ENCODE measurements around the gene SPEM1. TPM values are rescaled to one million over a fixed set of nuclear protein-coding genes. Genes with fewer than 3 reads are reported as not detected.

SPEM1 gene, protein sequence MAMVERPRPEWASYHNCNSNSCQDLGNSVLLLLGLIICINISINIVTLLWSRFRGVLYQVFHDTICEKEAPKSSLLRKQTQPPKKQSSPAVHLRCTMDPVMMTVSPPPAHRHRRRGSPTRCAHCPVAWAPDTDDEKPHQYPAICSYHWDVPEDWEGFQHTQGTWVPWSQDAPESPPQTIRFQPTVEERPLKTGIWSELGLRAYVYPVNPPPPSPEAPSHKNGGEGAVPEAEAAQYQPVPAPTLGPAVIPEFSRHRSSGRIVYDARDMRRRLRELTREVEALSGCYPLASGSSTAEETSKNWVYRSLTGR
- total RNA-seq = not detected in 2 replicates

DNA sequence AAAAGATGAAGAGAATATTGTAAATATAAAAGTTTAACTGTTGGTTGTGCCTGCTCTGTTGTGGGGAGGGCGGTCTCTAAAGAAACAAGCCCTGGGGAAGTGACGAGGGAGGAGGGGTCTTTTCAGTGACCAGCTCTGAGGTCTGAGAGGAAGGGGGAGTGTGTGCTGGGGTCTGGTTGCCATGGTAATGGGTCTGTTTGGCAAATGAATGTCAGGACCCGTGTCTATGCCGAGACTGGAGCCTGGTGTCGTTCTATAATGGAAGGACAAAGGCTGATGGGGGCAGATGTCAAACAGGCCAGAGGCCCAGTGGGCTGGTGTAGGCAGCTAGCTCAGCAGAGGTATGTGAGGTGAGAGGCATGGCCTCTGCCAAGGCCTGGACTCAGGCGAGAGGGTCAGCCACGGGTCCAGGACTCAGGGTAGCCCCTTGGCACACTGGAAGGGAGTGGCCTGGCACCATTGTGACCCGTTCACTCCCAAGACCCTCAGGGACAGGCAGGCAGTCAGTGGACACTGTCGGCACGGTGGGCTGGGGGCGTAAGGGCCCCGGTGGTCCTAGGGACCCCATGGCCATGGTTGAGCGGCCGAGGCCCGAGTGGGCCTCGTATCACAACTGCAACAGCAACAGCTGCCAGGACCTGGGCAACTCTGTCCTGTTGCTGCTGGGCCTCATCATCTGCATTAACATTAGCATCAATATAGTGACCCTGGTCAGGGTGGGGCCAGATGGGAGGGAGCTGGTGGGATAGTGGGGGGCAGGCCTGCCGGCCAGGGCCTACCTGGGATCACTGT is at the start of gene SPEM1:
SPEM1 (plus strand) TSS at position 506 of the 792 bp plus-strand sequence; CDS start at position 567, 61 bp downstream.

DNA sequence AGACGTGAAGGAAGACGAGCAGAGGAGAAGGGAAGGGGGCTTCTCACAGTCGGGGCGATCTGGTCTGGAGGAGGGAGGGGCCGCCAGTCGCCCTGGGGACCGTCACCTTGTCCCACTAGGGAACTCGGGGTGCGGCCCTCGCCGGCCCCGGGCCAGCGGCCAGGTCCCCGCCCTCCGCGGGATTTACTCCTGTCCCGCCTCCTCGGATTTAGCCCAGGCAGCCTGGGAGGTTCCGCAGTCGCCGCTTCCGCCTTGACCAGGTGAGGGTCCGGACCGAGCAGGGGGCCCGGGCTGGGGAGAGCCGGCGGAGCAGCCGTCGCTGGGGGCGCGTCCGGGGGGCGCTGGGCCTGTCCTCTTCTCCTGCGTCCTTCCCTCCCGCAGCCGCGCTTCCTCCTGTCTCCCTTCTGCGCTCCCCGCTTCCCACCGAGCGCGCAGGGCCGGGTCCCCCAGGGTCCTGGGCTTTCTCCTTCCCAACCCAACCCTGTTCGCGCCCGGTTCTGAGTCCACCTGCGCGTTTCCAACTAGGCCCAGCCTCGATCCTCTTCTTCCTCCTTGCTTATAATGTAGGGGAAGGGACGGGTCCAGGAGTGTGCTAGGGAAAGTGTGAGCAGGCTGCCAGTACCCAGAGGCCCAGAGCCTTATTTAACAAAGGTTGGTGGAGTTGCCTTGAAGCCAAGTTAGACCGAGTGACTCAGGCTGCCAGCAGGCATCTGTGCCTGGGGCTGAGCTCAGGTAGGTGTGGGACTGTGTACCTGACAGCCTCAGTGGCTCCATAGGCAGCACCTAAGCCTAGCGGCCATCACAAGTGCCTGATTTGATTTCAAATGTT is 39.1 kb upstream of the SPEM1 start, which contains the start of gene TNK1:
TNK1 (plus strand) TSS at position 235 of the 829 bp plus-strand sequence. CDS start 1,838 bp downstream, outside the sequence.

DNA sequence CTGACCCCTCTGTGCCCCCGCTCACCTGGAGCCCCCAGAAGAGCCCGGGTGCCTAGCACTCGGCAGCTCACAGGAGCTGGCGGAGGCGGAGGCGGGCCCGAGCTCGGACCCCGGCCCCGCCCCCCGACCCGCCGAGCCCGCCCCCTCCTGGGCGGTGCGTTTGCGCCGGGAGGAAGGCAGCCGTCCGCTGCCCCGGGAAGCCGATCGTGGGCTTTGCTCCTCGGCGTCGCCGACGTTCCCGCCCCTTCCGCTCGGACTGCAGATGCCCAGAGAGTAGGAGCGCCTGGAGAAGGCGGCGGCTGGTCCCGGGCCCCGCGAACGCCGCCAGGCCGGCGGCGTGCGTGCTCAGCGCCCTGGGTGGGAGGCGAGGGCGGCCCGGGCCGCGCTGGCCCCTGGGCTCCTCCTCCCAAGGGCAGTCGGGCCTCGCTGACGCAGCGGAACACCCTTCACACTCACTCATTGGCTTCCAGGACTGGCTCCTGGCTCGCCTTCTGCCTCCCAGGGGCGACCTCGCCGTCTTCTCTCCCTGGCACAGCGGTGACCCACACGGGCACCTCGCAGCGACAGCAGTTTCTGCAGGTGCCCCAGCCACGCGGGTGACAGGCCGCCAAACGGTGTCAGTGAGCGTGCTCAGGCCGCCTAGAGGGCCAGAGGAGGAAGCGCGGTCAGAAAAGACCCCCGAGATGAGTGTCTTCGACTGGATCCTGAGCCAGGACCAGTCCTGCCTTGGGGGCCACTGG is 25.5 kb upstream of the SPEM1 start, which contains the start of gene PLSCR3:
PLSCR3 (minus strand) TSS at position 74 of the 740 bp plus-strand sequence. CDS start 415 bp downstream, outside the sequence.

DNA sequence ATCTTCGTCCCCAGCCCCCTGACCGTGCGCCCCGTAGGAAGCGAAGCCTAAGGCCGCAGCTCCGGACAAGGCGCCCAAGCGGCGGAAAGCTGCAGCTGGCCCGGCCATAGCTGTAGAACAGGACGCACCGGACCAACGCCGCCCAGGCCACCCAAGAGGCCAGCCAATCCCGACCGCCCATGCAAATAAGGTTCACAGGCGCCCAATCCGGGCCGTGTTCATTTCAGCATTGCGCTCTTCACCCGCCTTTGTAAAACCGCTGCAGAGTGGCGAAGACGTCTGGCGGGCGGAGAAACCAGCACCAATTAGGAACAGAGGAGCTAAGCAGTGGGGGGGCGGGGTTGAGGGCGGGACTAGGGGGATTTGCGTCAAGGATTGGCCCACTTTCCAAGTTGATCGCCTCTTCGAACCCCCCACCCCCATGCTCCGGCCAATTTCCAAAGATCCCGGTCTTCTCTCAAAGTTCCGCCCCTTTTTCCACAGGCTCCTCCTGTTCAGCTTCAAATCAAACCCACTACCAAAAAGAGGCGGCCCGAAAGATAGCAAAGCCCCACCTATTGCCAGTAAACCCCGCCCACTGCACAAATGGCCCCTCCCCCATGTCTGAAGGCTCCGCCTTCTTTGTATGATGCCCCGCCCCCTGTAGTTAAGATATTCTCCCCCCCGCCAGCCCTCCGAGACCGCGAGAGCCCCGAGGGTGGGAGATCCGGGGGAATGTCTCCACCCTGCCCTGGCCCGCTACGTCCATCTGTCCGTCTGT is 16.0 kb upstream of the SPEM1 start, which contains the start of gene TMEM256:
TMEM256 (minus strand) TSS at position 121 of the 760 bp plus-strand sequence; CDS start at position 108, 13 bp downstream.

DNA sequence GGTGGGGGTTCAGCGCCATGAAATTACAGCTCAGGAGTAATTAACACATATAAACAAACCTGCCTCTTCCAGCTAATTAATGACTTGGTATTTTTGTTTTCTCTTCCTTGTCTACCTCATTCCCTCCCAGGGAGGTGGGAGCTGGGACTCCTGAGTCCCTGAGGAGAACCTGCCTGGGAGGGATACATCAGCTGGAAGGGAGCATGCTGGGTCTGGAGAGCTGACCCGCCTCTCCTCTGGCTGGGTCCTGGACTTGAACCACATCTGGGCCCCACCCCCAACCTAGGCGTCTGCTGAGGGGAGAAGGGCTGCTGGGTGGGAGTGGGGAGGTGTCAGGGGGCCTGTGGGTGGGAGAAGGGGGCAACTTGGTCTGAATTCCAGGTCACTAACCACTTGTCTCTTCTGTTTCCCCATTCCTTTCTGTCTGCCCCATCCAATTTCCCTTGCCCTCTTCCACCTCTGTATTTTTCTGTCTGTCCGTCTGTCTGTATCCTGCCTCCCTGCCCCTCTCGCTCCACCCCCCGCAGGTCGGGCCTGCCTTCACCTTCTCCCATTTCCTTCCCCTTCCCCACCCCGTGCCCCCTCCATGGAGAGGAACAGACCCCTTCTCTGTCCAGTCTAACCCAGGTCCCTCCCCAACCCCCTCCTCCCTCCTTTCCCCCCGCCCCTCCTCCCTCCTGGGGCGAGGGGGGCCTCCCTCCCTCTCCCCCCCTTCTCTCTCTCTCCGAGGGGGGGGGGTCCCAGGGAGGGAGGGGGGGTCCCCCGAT is 12.5 kb upstream of the SPEM1 start, which contains the start of gene NLGN2:
NLGN2 (plus strand) TSS at position 361 of the 767 bp plus-strand sequence. CDS start 411 bp downstream, outside the sequence.

DNA sequence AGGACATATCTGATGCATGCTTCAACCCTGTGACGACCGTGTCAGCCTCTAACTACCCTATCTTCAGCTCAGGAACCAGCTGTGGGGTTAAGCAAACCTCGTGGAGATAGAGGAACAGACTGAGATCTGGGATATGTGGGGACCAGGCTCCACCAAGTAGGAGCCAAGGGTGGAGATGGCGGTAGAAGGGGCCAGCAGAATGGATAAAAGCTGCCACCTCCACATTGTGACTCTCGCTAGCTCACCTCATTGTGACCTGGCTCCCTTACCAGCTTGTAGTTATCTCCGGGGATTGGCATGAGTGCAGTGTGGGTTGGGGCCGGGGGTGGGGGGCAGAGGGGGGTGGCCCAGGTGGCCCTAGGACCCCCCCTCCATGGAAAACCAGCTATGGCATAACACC is 5.2 kb downstream of the SPEM1 start, which contains the start of gene SPEM2:
SPEM2 (plus strand) TSS at position 301 of the 400 bp plus-strand sequence; CDS start at position 374, 73 bp downstream.

DNA sequence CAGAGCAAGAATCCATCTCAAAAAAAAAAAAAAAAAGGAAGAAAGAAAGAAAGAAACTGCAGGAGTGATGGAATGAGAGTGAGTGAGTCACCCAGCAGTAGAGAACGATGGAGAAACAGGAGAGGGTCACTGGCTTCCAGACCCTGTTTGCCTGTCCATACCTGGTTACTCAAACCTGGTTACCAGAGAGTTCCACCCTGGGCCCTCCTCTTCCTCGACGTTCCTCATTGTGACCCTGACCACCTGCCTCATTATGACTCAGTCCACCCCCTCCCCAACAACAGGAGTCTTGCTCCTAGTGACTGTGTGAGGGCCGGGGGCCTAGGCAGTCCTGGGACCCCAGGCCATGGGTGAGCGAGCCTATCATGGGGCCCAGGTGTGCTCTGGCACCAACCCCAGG is 8.4 kb downstream of the SPEM1 start, which contains the start of gene SPEM3:
SPEM3 (plus strand) TSS at position 301 of the 400 bp plus-strand sequence; CDS start at position 347, 46 bp downstream.

DNA sequence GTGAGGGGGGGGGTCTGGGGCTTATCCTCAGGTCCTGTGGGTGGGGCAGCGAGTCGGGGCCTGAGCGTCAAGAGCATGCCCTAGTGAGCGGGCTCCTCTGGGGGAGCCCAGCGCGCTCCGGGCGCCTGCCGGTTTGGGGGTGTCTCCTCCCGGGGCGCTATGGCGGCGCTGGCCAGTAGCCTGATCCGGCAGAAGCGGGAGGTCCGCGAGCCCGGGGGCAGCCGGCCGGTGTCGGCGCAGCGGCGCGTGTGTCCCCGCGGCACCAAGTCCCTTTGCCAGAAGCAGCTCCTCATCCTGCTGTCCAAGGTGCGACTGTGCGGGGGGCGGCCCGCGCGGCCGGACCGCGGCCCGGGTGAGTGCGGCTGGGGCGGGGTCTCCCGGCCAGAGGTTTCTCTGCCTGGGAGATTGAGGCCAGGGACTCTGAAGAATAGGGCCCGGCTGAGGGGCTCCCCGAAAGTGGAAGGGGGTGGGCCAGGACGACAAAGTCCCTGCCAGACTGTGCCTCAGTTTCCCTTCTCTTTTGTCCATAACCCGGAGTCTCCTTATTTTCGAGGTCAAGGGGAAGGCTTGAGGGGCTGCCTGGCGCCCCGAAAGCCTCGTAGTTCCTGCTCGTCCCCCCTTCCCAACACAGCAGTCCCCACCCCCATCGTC is 19.5 kb downstream of the SPEM1 start, which contains the start of gene FGF11:
FGF11 (plus strand) TSS at position 51 of the 651 bp plus-strand sequence; CDS start at position 160, 109 bp downstream.

DNA sequence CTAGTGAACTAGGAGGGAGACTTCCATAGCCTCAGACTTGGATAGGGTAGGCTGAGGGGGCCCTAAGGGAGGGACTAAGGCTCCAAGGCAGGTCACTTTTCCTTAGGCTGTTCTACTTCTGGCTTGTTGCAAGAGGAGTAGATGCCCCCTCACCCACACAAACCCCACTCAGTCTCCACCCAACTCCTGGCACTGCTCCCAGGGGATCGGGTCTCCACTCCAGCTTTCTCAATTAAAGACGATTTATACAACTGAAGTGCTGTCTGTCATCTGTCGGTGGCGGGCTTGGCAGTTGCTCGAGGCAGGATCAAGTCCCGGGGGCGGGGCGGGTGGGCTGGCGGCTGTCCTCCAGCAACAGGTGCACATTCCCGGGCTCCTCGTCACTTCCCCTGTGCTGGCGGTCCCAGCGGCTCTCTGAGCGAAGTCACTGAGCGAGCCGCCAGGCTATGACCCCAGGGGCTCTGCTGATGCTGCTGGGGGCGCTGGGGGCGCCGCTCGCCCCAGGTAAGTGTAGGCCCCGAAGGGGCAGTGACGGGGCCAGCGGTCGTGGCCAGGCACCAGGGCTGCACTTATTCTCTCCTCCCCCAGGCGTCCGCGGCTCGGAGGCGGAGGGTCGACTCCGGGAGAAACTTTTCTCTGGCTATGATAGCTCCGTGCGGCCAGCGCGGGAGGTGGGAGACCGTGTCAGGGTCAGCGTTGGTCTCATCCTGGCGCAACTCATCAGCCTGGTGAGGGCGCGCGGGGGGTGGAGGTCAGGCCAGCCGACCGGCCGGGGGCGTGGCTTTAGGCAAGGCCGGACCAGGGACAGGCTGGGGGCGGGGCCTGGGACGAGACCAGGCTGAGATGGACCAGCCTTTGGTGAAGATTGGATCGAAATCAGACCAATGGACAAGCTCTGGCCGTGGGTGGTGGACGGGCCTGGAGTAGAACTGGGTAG is 24.8 kb downstream of the SPEM1 start, which contains the start of gene CHRNB1:
CHRNB1 (plus strand) TSS at position 380 of the 937 bp plus-strand sequence; CDS start at position 447, 67 bp downstream.

Other genes starting within 250 kb of the SPEM1 start
- 0.64 TPM in 1 of 2 replicates, not detected in the other for gene ASGR1, start 241.0 kb upstream of the SPEM1 start, total RNA-seq
- 1.9 and 6.0 TPM in 2 replicates for gene DLG4, start 200.5 kb upstream of the SPEM1 start, total RNA-seq
- gene ACADVL, start 200.4 kb upstream of the SPEM1 start, total RNA-seq = 252 and 304 TPM in 2 replicates
- 45.5 and 66.3 TPM in 2 replicates for gene DVL2, start 185.8 kb upstream of the SPEM1 start, total RNA-seq
- gene PHF23, start 180.9 kb upstream of the SPEM1 start, total RNA-seq = 24.9 and 36.4 TPM in 2 replicates
- 109 and 134 TPM in 2 replicates for gene GABARAP, start 177.9 kb upstream of the SPEM1 start, total RNA-seq
- gene CTDNEP1, start 168.6 kb upstream of the SPEM1 start, total RNA-seq = 20.5 and 25.4 TPM in 2 replicates
- 14.5 TPM in 2 replicates for gene ELP5, start 168.1 kb upstream of the SPEM1 start, total RNA-seq
- 223 and 297 TPM in 2 replicates for gene CLDN7, start 157.8 kb upstream of the SPEM1 start, total RNA-seq
- gene SLC2A4, start 138.6 kb upstream of the SPEM1 start, total RNA-seq = 0.24 TPM in 1 of 2 replicates, not detected in the other
- 0.43 and 0.96 TPM in 2 replicates for gene YBX2, start 125.7 kb upstream of the SPEM1 start, total RNA-seq
- 273 and 472 TPM in 2 replicates for gene EIF5A, start 112.7 kb upstream of the SPEM1 start, total RNA-seq
- 32.2 and 33.7 TPM in 2 replicates for gene GPS2, start 105.0 kb upstream of the SPEM1 start, total RNA-seq
- 14.5 and 17.6 TPM in 2 replicates for gene NEURL4, start 91.0 kb upstream of the SPEM1 start, total RNA-seq
- 0.21 and 1.9 TPM in 2 replicates for gene ACAP1, start 83.8 kb upstream of the SPEM1 start, total RNA-seq
- 28.1 and 54.0 TPM in 2 replicates for gene KCTD11, start 68.2 kb upstream of the SPEM1 start, total RNA-seq
- gene TMEM95, start 65.2 kb upstream of the SPEM1 start, total RNA-seq = not detected in 2 replicates
- 9.9 and 11.9 TPM in 2 replicates for gene TNK1, start 39.2 kb upstream of the SPEM1 start, total RNA-seq
- gene PLSCR3, start 25.8 kb upstream of the SPEM1 start, total RNA-seq = 15.8 and 35.2 TPM in 2 replicates
- 125 and 144 TPM in 2 replicates for gene TMEM256, start 16.2 kb upstream of the SPEM1 start, total RNA-seq
- gene NLGN2, start 12.5 kb upstream of the SPEM1 start, total RNA-seq = 1.9 TPM in 2 replicates
- not detected in 2 replicates for gene SPEM2, start 5.3 kb downstream of the SPEM1 start, total RNA-seq
- not detected in 2 replicates for gene SPEM3, start 8.5 kb downstream of the SPEM1 start, total RNA-seq
- gene TMEM102, start 15.1 kb downstream of the SPEM1 start, total RNA-seq = 13.4 and 28.7 TPM in 2 replicates
- 23.7 and 32.8 TPM in 2 replicates for gene FGF11, start 19.2 kb downstream of the SPEM1 start, total RNA-seq
- gene CHRNB1, start 24.7 kb downstream of the SPEM1 start, total RNA-seq = 6.2 and 8.7 TPM in 2 replicates
- 16.4 and 22.4 TPM in 2 replicates for gene ZBTB4, start 59.3 kb downstream of the SPEM1 start, total RNA-seq
- not detected in 2 replicates for gene SLC35G6, start 61.1 kb downstream of the SPEM1 start, total RNA-seq
- 40.7 and 46.7 TPM in 2 replicates for gene POLR2A, start 64.0 kb downstream of the SPEM1 start, total RNA-seq
- 2.2 and 4.0 TPM in 2 replicates for gene TNFSF12, start 128.7 kb downstream of the SPEM1 start, total RNA-seq
- gene TNFSF13, start 138.4 kb downstream of the SPEM1 start, total RNA-seq = 5.3 and 8.2 TPM in 2 replicates
- 102 and 137 TPM in 2 replicates for gene SENP3, start 141.6 kb downstream of the SPEM1 start, total RNA-seq
- 12.8 and 21.3 TPM in 2 replicates for gene CD68, start 159.3 kb downstream of the SPEM1 start, total RNA-seq
- 92.1 and 93.3 TPM in 2 replicates for gene MPDU1, start 163.5 kb downstream of the SPEM1 start, total RNA-seq
- 30.6 and 59.9 TPM in 2 replicates for gene SOX15, start 169.8 kb downstream of the SPEM1 start, total RNA-seq
- gene FXR2, start 194.6 kb downstream of the SPEM1 start, total RNA-seq = 42.8 and 59.8 TPM in 2 replicates
- gene SAT2, start 207.5 kb downstream of the SPEM1 start, total RNA-seq = 24.9 and 27.0 TPM in 2 replicates
- gene SHBG, start 209.8 kb downstream of the SPEM1 start, total RNA-seq = 0.43 and 0.48 TPM in 2 replicates
- not detected in 2 replicates for gene ATP1B2, start 230.6 kb downstream of the SPEM1 start, total RNA-seq